Parathyroid adenoma (tissue), 2 donors: ENCODE measurements around the gene HNRNPDL.
"Not testable (repeated sequence)": the region's sequence is repeated elsewhere in the genome, so short reads cannot be mapped to it uniquely, and the experiment has no call there.

Experiments used
- H2AFZ ChIP-seq: fragments of 300-600 bp; sonication (generic); one replicate; pipeline ENCODE4 v1.7.0; 2017; ENCODE audit warnings: antibody characterized with exemption, mild to moderate bottlenecking
- H3K27ac ChIP-seq: fragments of 300-600 bp; sonication (generic); one replicate; pipeline ENCODE4 v1.7.0; 2017
- H3K27me3 ChIP-seq: fragments of 300-600 bp; sonication (generic); one replicate; pipeline ENCODE4 v1.7.0; 2017; ENCODE audit warnings: low read length; ENCODE audit not compliant: control insufficient read depth, insufficient read depth
- H3K36me3 ChIP-seq: fragments of 300-600 bp; sonication (generic); one replicate; pipeline ENCODE4 v1.7.0; 2017; ENCODE audit warnings: low read length; ENCODE audit not compliant: control insufficient read depth, insufficient read depth
- H3K4me1 ChIP-seq: fragments of 300-600 bp; sonication (generic); one replicate; pipeline ENCODE4 v1.7.0; 2017; ENCODE audit warnings: control low read depth
- H3K4me2 ChIP-seq: fragments of 300-600 bp; sonication (generic); one replicate; pipeline ENCODE4 v1.7.0; 2017; ENCODE audit warnings: low read length
- H3K4me3 ChIP-seq: fragments of 300-600 bp; sonication (generic); one replicate; pipeline ENCODE4 v1.7.0; 2017; ENCODE audit warnings: low read depth, low read length
- H3K79me2 ChIP-seq: fragments of 300-600 bp; sonication (generic); one replicate; pipeline ENCODE4 v1.7.0; 2017; ENCODE audit warnings: control low read depth
- H3K9ac ChIP-seq: fragments of 300-600 bp; sonication (generic); one replicate; pipeline ENCODE4 v1.7.0; 2017; ENCODE audit warnings: mild to moderate bottlenecking
- H3K9me3 ChIP-seq: fragments of 300-600 bp; sonication (generic); one replicate; pipeline ENCODE4 v1.7.0; 2017; ENCODE audit warnings: low read length; ENCODE audit not compliant: control insufficient read depth
- TF ChIP-seq, protein P1 (sequence below): fragments of 300-600 bp; sonication (generic); IDR thresholded peaks from one replicate; pipeline ENCODE4 v1.7.0; 2017; ENCODE audit warnings: antibody characterized with exemption, mild to moderate bottlenecking
- donor health status: primary hyperparathyroidism.

HNRNPDL gene

DNA sequence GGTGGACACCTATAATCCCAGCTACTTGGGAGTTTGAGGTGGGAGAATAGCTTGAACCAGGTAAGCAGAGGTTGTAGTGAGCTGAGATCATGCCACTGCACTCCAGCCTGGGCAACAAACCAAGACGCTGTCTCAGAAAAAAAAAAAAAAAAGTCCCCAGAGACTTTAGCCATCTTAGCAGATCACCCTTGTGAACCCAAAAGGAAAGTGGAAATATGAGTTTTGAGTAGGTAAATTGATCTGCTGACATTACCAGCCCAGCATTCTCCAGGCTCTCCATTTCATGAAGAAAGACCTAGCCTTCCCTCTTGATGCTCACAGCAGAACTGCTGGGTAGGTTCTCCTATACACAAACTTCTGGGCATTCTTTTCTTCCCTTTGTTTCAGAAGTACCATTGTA lies 32.0 kb downstream of the HNRNPDL start:
- no peaks in the 10 kb centered on the region for H3K9me3 ChIP-seq
- H3K36me3 ChIP-seq = no peaks in the 10 kb centered on the region
- H3K27me3 ChIP-seq = no peaks in the 10 kb centered on the region
- H3K79me2 ChIP-seq = no peaks in the 10 kb centered on the region
- no peak overlapping the region for H3K27ac ChIP-seq
- H3K4me3 ChIP-seq = no peak overlapping the region
- no peak overlapping the region for H3K9ac ChIP-seq
- no peak overlapping the region for H3K4me2 ChIP-seq
- no peak overlapping the region for H2AFZ ChIP-seq
- TF ChIP-seq, protein P1, sequence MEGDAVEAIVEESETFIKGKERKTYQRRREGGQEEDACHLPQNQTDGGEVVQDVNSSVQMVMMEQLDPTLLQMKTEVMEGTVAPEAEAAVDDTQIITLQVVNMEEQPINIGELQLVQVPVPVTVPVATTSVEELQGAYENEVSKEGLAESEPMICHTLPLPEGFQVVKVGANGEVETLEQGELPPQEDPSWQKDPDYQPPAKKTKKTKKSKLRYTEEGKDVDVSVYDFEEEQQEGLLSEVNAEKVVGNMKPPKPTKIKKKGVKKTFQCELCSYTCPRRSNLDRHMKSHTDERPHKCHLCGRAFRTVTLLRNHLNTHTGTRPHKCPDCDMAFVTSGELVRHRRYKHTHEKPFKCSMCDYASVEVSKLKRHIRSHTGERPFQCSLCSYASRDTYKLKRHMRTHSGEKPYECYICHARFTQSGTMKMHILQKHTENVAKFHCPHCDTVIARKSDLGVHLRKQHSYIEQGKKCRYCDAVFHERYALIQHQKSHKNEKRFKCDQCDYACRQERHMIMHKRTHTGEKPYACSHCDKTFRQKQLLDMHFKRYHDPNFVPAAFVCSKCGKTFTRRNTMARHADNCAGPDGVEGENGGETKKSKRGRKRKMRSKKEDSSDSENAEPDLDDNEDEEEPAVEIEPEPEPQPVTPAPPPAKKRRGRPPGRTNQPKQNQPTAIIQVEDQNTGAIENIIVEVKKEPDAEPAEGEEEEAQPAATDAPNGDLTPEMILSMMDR = no peak
- no peaks in the 10 kb centered on the region for H3K4me1 ChIP-seq

- Histone ChIP-seq H3K4me3 (no peak overlapping the region), H3K4me2 (no peak overlapping the region), H3K27me3 (no peaks in the 10 kb centered on the region), H2AFZ (no peak overlapping the region), H3K9me3 (no peaks in the 10 kb centered on the region), H3K9ac (no peak overlapping the region), H3K36me3 (no peaks in the 10 kb centered on the region), H3K4me1 (no peaks in the 10 kb centered on the region), H3K79me2 (no peaks in the 10 kb centered on the region), H3K27ac (no peak overlapping the region)
- TF ChIP-seq, protein P1 = no peak
These were observed 32.7 kb downstream of the HNRNPDL start for GRCh38 chr4:82397527-82397926.

DNA sequence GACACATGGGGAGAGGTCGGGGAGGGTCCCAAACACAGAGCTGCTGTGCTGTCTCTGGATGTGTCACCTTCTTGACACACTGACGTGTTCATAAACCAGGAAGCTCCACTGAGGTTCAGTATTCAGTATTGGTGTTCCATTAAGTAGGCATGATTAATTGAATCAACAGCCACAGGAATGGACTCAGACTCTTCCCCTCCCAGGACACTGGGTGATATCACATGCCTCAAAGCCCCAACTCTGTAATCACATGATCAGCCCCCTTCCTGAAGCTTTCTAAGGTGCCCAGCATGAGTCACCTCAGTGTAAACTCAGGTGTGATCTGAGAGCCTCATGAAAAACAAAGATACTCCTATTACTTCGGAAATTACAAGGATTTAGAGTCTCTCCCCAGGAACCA lies 35.4 kb downstream of the HNRNPDL start:
- Histone ChIP-seq H3K79me2 (no peaks in the 10 kb centered on the region), H3K9me3 (no peaks in the 10 kb centered on the region), H3K36me3 (no peaks in the 10 kb centered on the region), H3K4me2 (no peak overlapping the region), H3K27ac (no peak overlapping the region), H2AFZ (no peak overlapping the region), H3K27me3 (no peaks in the 10 kb centered on the region), H3K9ac (no peak overlapping the region), H3K4me3 (no peak overlapping the region), H3K4me1 (no peaks in the 10 kb centered on the region)
- TF ChIP-seq, protein P1 = no peak

DNA sequence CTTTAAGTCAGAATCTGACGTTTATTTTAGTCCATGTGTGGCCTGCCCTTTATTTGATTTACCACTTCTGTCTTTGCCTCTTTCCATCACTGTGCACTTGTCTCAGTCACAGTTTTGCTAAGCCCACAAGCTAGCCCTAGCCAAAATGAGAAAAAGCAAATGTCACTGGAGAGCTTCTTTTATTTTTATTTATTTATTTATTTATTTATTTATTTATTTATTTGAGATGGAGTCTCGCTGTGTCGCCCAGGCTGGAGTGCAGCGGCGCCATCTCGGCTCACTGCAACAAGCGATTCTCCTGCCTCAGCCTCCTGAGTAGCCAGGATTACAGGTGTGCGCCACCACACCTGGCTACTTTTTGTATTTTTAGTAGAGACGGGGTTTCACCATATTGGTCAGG lies 40.2 kb downstream of the HNRNPDL start:
- H3K4me2 ChIP-seq, H3K36me3 ChIP-seq, H3K27me3 ChIP-seq, H3K9ac ChIP-seq, H2AFZ ChIP-seq, H3K4me3 ChIP-seq, H3K9me3 ChIP-seq, H3K79me2 ChIP-seq, H3K4me1 ChIP-seq, H3K27ac ChIP-seq: not testable (repeated sequence)

- TF ChIP-seq, protein P1 = no peak
- Histone ChIP-seq H3K9me3 (no peaks in the 10 kb centered on the region), H3K4me3 (no peak overlapping the region), H3K36me3 (no peaks in the 10 kb centered on the region), H3K4me2 (no peak overlapping the region), H3K27ac (no peak overlapping the region), H2AFZ (no peak overlapping the region), H3K9ac (no peak overlapping the region), H3K79me2 (no peaks in the 10 kb centered on the region), H3K27me3 (no peaks in the 10 kb centered on the region), H3K4me1 (no peaks in the 10 kb centered on the region)
These were observed 41.9 kb downstream of the HNRNPDL start for GRCh38 chr4:82388405-82388804.

GRCh38 chr4:82386312-82386711 lies 44.0 kb downstream of the HNRNPDL start:
- not testable (repeated sequence) for H3K36me3 ChIP-seq, H3K4me3 ChIP-seq, H2AFZ ChIP-seq, H3K79me2 ChIP-seq, H3K27me3 ChIP-seq, H3K9me3 ChIP-seq, H3K9ac ChIP-seq, H3K4me1 ChIP-seq, H3K4me2 ChIP-seq, H3K27ac ChIP-seq
